ENCODE results near the gene TPPP2. TPM values are rescaled to one million over a fixed set of nuclear protein-coding genes. Genes with fewer than 3 reads are reported as not detected.

Gene TPPP2
- total and polyA plus RNA-seq, 10 of the 15 experiments (the other 5 are each of a cell fraction or from before 2014, with no cell fraction given), result not detected

DNA sequence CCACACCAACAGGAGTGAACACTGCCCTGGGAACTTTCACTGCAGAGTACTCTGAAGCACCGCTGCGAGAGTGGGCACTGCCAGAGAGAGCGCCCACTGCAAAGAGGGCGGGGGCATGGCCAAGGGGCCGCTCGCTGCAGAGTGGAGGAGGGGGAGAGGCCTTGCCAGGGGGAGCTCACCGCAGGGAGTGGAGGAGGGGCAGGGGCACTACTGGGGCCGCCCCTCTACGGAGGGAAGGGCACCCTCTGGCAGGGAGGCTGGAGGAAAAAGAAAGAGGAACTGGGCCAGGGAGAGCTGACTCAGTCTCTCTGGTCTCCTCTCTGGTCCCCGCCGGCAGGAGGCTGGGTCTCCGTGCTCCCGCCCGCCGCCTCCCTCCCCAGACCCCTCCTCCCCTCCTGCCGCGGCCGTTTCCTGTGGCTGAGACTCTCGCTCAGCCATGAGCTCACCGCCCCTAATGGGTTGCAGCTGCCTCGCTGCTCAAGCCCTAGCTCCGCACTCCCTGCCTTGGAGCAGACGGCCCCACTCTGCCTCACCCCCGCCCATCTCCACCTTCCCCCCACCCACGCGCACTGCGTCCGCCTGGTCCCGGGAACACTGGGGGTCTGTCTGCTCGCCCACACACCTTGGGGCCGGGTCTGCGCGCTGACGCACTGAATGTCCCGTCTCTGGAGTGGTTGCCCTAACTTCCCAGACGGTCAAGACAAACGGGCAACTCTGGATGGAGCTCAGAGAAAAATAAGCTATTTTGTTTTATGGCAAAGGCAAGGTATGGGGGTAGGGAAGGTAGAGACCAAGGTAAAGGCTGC, 41.4 kb downstream of the TPPP2 start (continued):
- TF ChIP-seq, protein P1, sequence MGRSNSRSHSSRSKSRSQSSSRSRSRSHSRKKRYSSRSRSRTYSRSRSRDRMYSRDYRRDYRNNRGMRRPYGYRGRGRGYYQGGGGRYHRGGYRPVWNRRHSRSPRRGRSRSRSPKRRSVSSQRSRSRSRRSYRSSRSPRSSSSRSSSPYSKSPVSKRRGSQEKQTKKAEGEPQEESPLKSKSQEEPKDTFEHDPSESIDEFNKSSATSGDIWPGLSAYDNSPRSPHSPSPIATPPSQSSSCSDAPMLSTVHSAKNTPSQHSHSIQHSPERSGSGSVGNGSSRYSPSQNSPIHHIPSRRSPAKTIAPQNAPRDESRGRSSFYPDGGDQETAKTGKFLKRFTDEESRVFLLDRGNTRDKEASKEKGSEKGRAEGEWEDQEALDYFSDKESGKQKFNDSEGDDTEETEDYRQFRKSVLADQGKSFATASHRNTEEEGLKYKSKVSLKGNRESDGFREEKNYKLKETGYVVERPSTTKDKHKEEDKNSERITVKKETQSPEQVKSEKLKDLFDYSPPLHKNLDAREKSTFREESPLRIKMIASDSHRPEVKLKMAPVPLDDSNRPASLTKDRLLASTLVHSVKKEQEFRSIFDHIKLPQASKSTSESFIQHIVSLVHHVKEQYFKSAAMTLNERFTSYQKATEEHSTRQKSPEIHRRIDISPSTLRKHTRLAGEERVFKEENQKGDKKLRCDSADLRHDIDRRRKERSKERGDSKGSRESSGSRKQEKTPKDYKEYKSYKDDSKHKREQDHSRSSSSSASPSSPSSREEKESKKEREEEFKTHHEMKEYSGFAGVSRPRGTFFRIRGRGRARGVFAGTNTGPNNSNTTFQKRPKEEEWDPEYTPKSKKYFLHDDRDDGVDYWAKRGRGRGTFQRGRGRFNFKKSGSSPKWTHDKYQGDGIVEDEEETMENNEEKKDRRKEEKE (IDR thresholded peaks at IDR 0.05), result no peak
- TF ChIP-seq IKZF1 (conservative IDR thresholded peaks at IDR 0.05), result peak; percentile 66
- no peak for TF ChIP-seq POLR2A (IDR thresholded peaks at IDR 0.05; ENCODE audit: low read depth, low read length)

DNA sequence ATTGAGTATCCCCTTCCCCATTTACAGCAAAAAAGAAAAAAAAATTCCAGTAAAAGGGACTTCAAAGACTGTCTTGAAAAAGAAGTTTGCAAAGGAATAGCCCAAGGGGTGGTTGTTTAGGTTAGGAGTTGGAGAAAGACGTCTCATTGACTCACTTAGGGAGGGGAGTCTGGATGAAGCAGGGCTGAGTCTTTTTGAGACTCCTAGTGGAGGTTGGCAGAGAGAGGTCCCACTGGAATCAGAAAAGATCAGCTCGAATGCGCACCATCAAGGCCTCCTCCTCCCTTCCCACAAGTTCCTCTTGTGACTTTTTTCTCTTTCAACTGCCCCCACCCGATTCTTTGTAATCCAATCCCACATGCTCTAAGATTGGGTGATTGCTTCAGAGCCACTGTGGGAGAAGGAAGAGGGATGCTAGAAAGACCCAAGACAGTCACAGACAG, 42.0 kb downstream of the TPPP2 start:
- 0% methylated on average over 4 of the region's 4 CpGs for WGBS (ENCODE audit: insufficient coverage, insufficient replicate concordance, low lambda C conversion rate, missing lambda C conversion rate)
- peak; percentile 61 for FAIRE-seq
- no peaks in the 10 kb centered on the region for H3K36me3 ChIP-seq (ENCODE audit: control insufficient read depth in 2 of 2, insufficient read depth in 2 of 2, low read length in 1 of 2)
- no peak for TF ChIP-seq TARDBP (IDR thresholded peaks at IDR 0.05; ENCODE audit: borderline replicate concordance)
- TF ChIP-seq SRF (IDR thresholded peaks at IDR 0.05; ENCODE audit: low read depth in 2 of 2, low read length in 2 of 2), result no peak
- TF ChIP-seq, protein P2, sequence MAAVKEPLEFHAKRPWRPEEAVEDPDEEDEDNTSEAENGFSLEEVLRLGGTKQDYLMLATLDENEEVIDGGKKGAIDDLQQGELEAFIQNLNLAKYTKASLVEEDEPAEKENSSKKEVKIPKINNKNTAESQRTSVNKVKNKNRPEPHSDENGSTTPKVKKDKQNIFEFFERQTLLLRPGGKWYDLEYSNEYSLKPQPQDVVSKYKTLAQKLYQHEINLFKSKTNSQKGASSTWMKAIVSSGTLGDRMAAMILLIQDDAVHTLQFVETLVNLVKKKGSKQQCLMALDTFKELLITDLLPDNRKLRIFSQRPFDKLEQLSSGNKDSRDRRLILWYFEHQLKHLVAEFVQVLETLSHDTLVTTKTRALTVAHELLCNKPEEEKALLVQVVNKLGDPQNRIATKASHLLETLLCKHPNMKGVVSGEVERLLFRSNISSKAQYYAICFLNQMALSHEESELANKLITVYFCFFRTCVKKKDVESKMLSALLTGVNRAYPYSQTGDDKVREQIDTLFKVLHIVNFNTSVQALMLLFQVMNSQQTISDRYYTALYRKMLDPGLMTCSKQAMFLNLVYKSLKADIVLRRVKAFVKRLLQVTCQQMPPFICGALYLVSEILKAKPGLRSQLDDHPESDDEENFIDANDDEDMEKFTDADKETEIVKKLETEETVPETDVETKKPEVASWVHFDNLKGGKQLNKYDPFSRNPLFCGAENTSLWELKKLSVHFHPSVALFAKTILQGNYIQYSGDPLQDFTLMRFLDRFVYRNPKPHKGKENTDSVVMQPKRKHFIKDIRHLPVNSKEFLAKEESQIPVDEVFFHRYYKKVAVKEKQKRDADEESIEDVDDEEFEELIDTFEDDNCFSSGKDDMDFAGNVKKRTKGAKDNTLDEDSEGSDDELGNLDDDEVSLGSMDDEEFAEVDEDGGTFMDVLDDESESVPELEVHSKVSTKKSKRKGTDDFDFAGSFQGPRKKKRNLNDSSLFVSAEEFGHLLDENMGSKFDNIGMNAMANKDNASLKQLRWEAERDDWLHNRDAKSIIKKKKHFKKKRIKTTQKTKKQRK (IDR thresholded peaks at IDR 0.05; ENCODE audit: low read depth, low read length), result no peak
- no TSS peak for BruUV-seq (replicated peaks)
- RAD21 ChIA-PET (ENCODE audit: unreplicated experiment), result interaction anchor here (0.6 to 3.0 kb wide), 12 partner anchors 17 to 1203 kb away, joined by 3 to 42 read pairs (median 7); no protein-coding TSS in a partner anchor
- no peaks in the 10 kb centered on the region for H4K20me1 ChIP-seq (ENCODE audit: control insufficient read depth, insufficient read depth)
- POLR2A ChIA-PET, result interaction anchor here (0.6 to 2.6 kb wide), 3 partner anchors 33 to 1720 kb away, joined by 4 to 21 read pairs (median 6); no protein-coding TSS in a partner anchor
- intact Hi-C loops (cut with micrococcal nuclease; ENCODE audit: unreplicated experiment), result no loop called here
- H3K4me2 ChIP-seq (ENCODE audit: control insufficient read depth, insufficient read depth), result peak overlapping the region; percentile 67
- no peak for ATAC-seq
- H3K4me3 ChIP-seq, result peak overlapping the region; percentile 67; the same call in 1 of the 2 replicates
- H3K79me2 ChIP-seq (ENCODE audit: control insufficient read depth, insufficient read depth, low read length), result no peaks in the 10 kb centered on the region
- no peak for DNase-seq (ENCODE audit: low read depth, low spot score)
- no peaks in the 10 kb centered on the region for H3K9me3 ChIP-seq (replicated peaks; ENCODE audit: control insufficient read depth, insufficient read depth, low read length)
- in situ Hi-C loops (cut with MboI), result no loop called here
- CTCF ChIA-PET, result interaction anchor here (1.0 to 5.6 kb wide), 9 partner anchors 8 to 101 kb away, joined by 3 to 100 read pairs (median 16); partner anchors contain the start of gene TMEM253
- H3K27me3 ChIP-seq (replicated peaks in 1 of 2; ENCODE audit: control insufficient read depth in 2 of 2, insufficient read depth in 2 of 2, low read length in 1 of 2), result peaks cover 9 to 20% of the 10 kb centered on the region in 2 experiments
- H3K9ac ChIP-seq (ENCODE audit: control insufficient read depth, insufficient read depth, low read length), result no peak overlapping the region
- peaks cover 29% of the 10 kb centered on the region for H3K4me1 ChIP-seq (ENCODE audit: control insufficient read depth, insufficient read depth, low read length)
- no peak overlapping the region for H3K27ac ChIP-seq (ENCODE audit: control insufficient read depth, insufficient read depth)
- SMC1A ChIA-PET (ENCODE audit: uncharacterized antibody, unreplicated experiment), result interaction anchor here (1.0 to 3.1 kb wide), 6 partner anchors 20 to 57 kb away, joined by 3 to 30 read pairs (median 8); no protein-coding TSS in a partner anchor
- no peak overlapping the region for H2AFZ ChIP-seq (ENCODE audit: control insufficient read depth, low read depth, low read length)

Measured in GM12878 (cell line).